Dendritic cell treated with granulocyte-macrophage colony-stimulating factor and Interleukin-4, amounts not matched to agents 40 ng/mL and 50 ng/mL, for 4 days (primary cell): ENCODE measurements around the gene ABHD12.
"Not testable (repeated sequence)": the region's sequence is repeated elsewhere in the genome, so short reads cannot be mapped to it uniquely, and the experiment has no call there.

Source experiments
- H3K27ac Mint-ChIP-seq: one replicate; pipeline ENCODE4 v1.8.0; 2022; ENCODE audit warnings: mild to moderate bottlenecking, mixed read lengths
- H3K27me3 Mint-ChIP-seq: one replicate; pipeline ENCODE4 v1.8.0; 2022; ENCODE audit warnings: mild to moderate bottlenecking, mixed read lengths
- H3K36me3 Mint-ChIP-seq: one replicate; pipeline ENCODE4 v1.8.0; 2022; ENCODE audit warnings: low read depth, mixed read lengths
- H3K4me1 Mint-ChIP-seq: one replicate; pipeline ENCODE4 v1.8.0; 2022; ENCODE audit warnings: low read depth, mixed read lengths
- H3K4me3 Mint-ChIP-seq: one replicate; pipeline ENCODE4 v1.8.0; 2022; ENCODE audit warnings: mild to moderate bottlenecking, moderate library complexity, mixed read lengths
- H3K9me3 Mint-ChIP-seq: one replicate; pipeline ENCODE4 v1.8.0; 2022; ENCODE audit warnings: mixed read lengths
- intact Hi-C: fragments of 100-400 bp; cut with micrococcal nuclease; formaldehyde crosslinking; loops from one replicate; pipeline ENCODE4 v1.15.0; 2022

The ABHD12 gene

GRCh38 chr20:25318471-25319240 lies 72.0 kb downstream of the ABHD12 start:
- Mint-ChIP-seq H3K4me3 (peak overlapping the region; percentile 42), H3K9me3 (no peaks in the 10 kb centered on the region), H3K27me3 (no peaks in the 10 kb centered on the region), H3K27ac (peak overlapping the region; percentile 95), H3K4me1 (peaks cover 87% of the 10 kb centered on the region), H3K36me3 (peaks cover 88% of the 10 kb centered on the region)
- intact Hi-C loops = loop anchor here (1.0 to 10.0 kb wide), 4 partner anchors 8 to 1674 kb away; no protein-coding TSS in a partner anchor

GRCh38 chr20:25317351-25318075 lies 73.1 kb downstream of the ABHD12 start:
- H3K36me3 Mint-ChIP-seq = peaks cover 78% of the 10 kb centered on the region
- H3K4me3 Mint-ChIP-seq = peak overlapping the region; percentile 41
- H3K27ac Mint-ChIP-seq = peak overlapping the region; percentile 95
- H3K4me1 Mint-ChIP-seq = peaks cover 75% of the 10 kb centered on the region
- no peaks in the 10 kb centered on the region for H3K9me3 Mint-ChIP-seq
- no peaks in the 10 kb centered on the region for H3K27me3 Mint-ChIP-seq
- intact Hi-C loops = loop anchor here (1.0 to 10.0 kb wide), 4 partner anchors 7 to 1673 kb away; no protein-coding TSS in a partner anchor

DNA sequence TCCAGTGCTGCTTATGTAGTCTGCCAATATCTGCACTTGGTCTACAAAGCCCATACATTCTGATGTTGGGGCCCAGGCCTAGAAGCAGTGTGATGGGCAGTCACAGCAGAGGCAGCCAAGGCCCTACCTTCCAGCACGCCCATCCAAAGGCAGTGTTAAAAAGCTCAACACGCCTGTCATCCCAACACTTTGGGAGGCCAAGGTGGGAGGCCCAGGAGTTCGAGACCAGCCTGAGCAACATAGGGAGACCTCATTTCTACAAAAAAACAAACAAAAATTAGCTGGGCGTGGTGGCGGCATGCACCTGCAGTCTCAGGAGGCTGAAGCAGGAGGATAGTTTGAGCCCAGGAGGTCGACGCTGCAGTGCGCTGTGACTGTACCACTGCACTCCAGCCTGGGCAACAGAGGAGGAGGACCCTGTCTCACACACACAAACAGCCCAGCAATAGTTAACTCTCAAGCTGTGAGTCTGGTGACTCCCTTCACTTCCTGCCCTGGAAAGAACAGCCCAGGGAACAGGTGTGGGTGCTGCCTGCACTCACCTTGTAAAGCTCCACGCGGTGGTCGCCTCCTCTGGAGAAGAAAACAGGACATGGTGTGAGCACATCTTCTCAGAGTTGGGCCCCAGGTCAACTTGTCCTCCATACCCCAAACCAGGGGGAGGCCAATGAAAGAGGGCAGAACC lies 74.0 kb downstream of the ABHD12 start:
- H3K27ac Mint-ChIP-seq = peak overlapping the region; percentile 95
- H3K9me3 Mint-ChIP-seq = no peaks in the 10 kb centered on the region
- peaks cover 78% of the 10 kb centered on the region for H3K36me3 Mint-ChIP-seq
- no peak overlapping the region for H3K4me3 Mint-ChIP-seq
- peaks cover 77% of the 10 kb centered on the region for H3K4me1 Mint-ChIP-seq
- H3K27me3 Mint-ChIP-seq = no peaks in the 10 kb centered on the region
- intact Hi-C loops = loop anchor here (10.0 kb wide), 3 partner anchors 112 to 1672 kb away; no protein-coding TSS in a partner anchor

GRCh38 chr20:25315418-25316210 lies 75.0 kb downstream of the ABHD12 start:
- Mint-ChIP-seq H3K4me1 (peaks cover 77% of the 10 kb centered on the region), H3K9me3 (no peaks in the 10 kb centered on the region), H3K4me3 (no peak overlapping the region), H3K27ac (peak overlapping the region; percentile 95), H3K36me3 (peaks cover 68% of the 10 kb centered on the region), H3K27me3 (no peaks in the 10 kb centered on the region)
- intact Hi-C loops = loop anchor here (10.0 kb wide), 3 partner anchors 111 to 1671 kb away; no protein-coding TSS in a partner anchor

DNA sequence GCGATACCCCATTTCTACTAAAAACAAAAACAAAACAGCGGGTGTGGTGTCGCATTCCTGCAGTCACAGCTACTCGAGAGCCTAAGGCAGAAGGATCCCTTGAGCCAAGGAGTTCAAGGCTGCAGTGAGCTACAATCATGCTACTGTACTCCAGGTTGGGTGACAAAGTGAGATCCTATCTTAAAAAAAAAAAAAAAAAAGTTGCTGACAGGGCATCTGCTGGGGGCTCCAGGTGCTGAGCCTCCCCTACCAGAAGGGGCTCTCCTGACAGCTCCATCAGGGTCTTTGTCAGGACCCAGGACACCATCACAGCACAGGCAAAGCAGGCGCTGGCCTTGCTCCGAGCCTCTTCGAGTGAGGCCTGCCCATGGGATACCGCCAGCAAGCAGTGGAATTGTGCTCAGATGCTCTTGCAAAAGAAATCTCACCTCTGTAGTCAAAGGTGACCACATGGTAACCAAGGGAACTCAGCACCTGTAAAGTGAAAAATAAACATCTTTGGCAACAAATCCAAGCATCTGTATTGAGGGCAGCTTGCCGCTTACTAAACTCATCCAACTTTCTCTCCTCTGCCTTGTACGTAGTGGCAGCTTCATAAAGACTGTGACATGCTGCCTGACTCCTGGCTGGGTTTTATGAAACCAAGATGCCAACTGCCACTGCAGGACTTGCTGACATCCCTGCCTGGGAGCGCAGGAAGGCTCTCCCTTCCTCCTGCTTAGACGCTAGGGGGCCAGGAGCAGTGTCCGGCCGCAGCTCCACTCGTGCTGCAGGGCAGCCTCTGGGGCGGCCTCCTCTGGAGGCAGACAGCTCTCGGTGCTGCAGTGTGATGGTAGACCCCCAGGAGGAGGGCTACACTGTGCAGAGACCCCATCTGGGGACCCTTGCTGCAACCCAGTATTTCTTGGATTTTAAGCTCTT lies 75.9 kb downstream of the ABHD12 start:
- no peaks in the 10 kb centered on the region for H3K27me3 Mint-ChIP-seq
- intact Hi-C loops = loop anchor here (10.0 kb wide), 3 partner anchors 110 to 1670 kb away; no protein-coding TSS in a partner anchor
- H3K27ac Mint-ChIP-seq = peak overlapping the region; percentile 95
- no peak overlapping the region for H3K4me3 Mint-ChIP-seq
- H3K4me1 Mint-ChIP-seq = peaks cover 77% of the 10 kb centered on the region
- H3K36me3 Mint-ChIP-seq = peaks cover 60% of the 10 kb centered on the region
- H3K9me3 Mint-ChIP-seq = no peaks in the 10 kb centered on the region

GRCh38 chr20:25313593-25313992 lies 77.0 kb downstream of the ABHD12 start:
- H3K36me3 Mint-ChIP-seq = peaks cover 61% of the 10 kb centered on the region
- no peak overlapping the region for H3K27ac Mint-ChIP-seq
- peaks cover 77% of the 10 kb centered on the region for H3K4me1 Mint-ChIP-seq
- intact Hi-C loops = loop anchor here (10.0 kb wide), 3 partner anchors 109 to 1669 kb away; no protein-coding TSS in a partner anchor
- H3K27me3 Mint-ChIP-seq = no peaks in the 10 kb centered on the region
- H3K4me3 Mint-ChIP-seq = no peak overlapping the region
- H3K9me3 Mint-ChIP-seq = no peaks in the 10 kb centered on the region

DNA sequence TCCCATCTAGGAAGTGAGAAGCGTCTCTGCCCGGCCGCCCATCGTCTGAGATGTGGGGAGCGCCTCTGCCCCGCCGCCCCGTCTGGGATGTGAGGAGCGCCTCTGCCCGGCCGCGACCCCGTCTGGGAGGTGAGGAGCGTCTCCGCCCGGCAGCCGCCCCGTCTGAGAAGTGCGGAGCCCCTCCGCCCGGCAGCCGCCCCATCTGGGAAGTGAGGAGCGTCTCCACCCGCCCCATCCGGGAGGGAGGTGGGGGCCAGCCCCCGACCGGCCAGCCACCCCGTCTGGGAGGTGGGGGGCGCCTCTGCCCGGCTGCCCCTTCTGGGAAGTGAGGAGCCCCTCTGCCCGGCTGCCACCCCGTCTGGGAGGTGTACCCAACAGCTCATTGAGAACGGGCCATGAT lies 77.9 kb downstream of the ABHD12 start:
- not testable (repeated sequence) for H3K27me3 Mint-ChIP-seq, H3K27ac Mint-ChIP-seq, H3K4me3 Mint-ChIP-seq, H3K9me3 Mint-ChIP-seq
- Mint-ChIP-seq H3K4me1 (peaks cover 77% of the 10 kb centered on the region), H3K36me3 (peaks cover 67% of the 10 kb centered on the region)
- intact Hi-C loops = loop anchor here (10.0 kb wide), 3 partner anchors 108 to 1668 kb away; no protein-coding TSS in a partner anchor

DNA sequence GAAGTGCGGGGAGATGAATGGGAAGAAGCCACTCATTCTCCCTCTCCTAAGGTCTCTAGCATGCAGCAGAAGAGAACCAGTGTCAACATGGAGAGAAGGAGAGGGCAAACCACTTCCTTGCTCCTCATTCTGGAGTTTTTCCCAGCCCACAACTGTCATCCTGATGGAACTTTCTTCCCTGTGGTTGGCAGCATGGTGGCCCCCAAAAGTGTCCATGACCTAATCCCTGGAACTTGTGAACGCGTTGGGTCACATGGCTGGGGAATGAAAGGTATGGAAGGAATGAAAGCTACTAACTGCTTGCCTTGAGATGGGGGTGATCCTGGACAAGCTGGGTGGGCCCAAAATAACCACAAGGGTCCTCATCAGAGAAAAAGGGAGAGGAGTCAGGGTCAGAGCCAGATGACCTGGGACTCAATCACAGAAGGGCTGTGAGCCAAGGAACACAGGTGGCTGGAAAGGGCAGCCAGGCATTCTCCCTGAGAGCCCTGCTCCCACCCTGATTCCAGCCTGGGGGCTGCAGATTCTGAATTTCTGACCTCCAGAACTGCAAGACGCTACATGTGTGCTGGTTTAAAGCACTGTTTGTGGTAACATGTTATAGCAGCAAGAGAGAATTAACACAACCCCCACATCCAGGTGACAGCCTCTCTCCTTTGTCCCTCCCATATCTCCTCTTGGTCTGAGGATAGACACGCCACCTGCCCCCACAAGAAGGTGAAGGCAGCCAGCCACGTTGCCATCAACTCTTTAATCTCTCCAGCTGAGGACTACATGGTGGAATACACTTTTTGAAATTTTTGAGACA lies 79.5 kb downstream of the ABHD12 start:
- H3K4me1 Mint-ChIP-seq = peaks cover 74% of the 10 kb centered on the region
- H3K27me3 Mint-ChIP-seq = no peaks in the 10 kb centered on the region
- intact Hi-C loops = loop anchor here (1.0 to 10.0 kb wide), 5 partner anchors 7 to 1666 kb away; partner anchors contain the start of gene ABHD12
- H3K9me3 Mint-ChIP-seq = no peaks in the 10 kb centered on the region
- H3K27ac Mint-ChIP-seq = peak overlapping the region; percentile 96
- H3K4me3 Mint-ChIP-seq = peak overlapping the region; percentile 77
- H3K36me3 Mint-ChIP-seq = peaks cover 66% of the 10 kb centered on the region

- Mint-ChIP-seq H3K27ac (peak overlapping the region; percentile 96), H3K9me3 (no peaks in the 10 kb centered on the region), H3K36me3 (peaks cover 62% of the 10 kb centered on the region), H3K4me3 (peak overlapping the region; percentile 77), H3K27me3 (no peaks in the 10 kb centered on the region), H3K4me1 (peaks cover 69% of the 10 kb centered on the region)
- intact Hi-C loops = loop anchor here (1.0 to 10.0 kb wide), 5 partner anchors 8 to 1666 kb away; partner anchors contain the start of gene ABHD12
These were observed 80.2 kb downstream of the ABHD12 start for GRCh38 chr20:25310268-25310920.

- intact Hi-C loops = loop anchor here (1.0 to 10.0 kb wide), 5 partner anchors 9 to 1665 kb away; partner anchors contain the start of gene ABHD12
- peak overlapping the region; percentile 96 for H3K27ac Mint-ChIP-seq
- peaks cover 63% of the 10 kb centered on the region for H3K4me1 Mint-ChIP-seq
- H3K9me3 Mint-ChIP-seq = no peaks in the 10 kb centered on the region
- H3K4me3 Mint-ChIP-seq = peak overlapping the region; percentile 15
- H3K27me3 Mint-ChIP-seq = no peaks in the 10 kb centered on the region
- H3K36me3 Mint-ChIP-seq = peaks cover 58% of the 10 kb centered on the region
These were observed 81.0 kb downstream of the ABHD12 start for GRCh38 chr20:25309395-25310267.
